GM23338 (cell line): ENCODE results near the gene SLC22A14. TPM values are rescaled to one million over a fixed set of nuclear protein-coding genes. Genes with fewer than 3 reads are reported as not detected.

Source experiments
- ATAC-seq: fragments of 200-7000 bp; cut with Tn5 transposase; 3 replicates; pipeline ENCODE4 v1.9.1; 2020
- DNase-seq: peaks from one replicate; pipeline ENCODE4 v3.0.0-alpha.2; 2015; ENCODE audit warnings: low spot score
- H2AFZ ChIP-seq: fragments of 200-600 bp; sonication (generic); 2 replicates; pipeline ENCODE4 v1.8.0; 2016; ENCODE audit warnings: antibody characterized with exemption, mild to moderate bottlenecking, moderate library complexity
- H3F3A ChIP-seq: fragments of 200-600 bp; sonication (generic); replicated peaks from 2 replicates; pipeline ENCODE4 v1.8.0; 2017; ENCODE audit warnings: antibody characterized with exemption, mixed run types, low read depth
- H3K27ac ChIP-seq: fragments of 200-600 bp; sonication (generic); 2 replicates; pipeline ENCODE4 v1.6.1; 2016; ENCODE audit warnings: low read depth
- H3K27me3 ChIP-seq: fragments of 200-600 bp; sonication (generic); 2 replicates; pipeline ENCODE4 v1.8.0; 2016; ENCODE audit warnings: mild to moderate bottlenecking, mixed run types, moderate library complexity; ENCODE audit not compliant: insufficient read depth
- H3K36me3 ChIP-seq: fragments of 200-600 bp; sonication (generic); 2 replicates; pipeline ENCODE4 v1.8.0; 2016; ENCODE audit warnings: mild to moderate bottlenecking; ENCODE audit not compliant: insufficient read depth
- H3K4me1 ChIP-seq: fragments of 200-600 bp; sonication (generic); 2 replicates; pipeline ENCODE4 v1.8.0; 2016; ENCODE audit warnings: mild to moderate bottlenecking, moderate library complexity; ENCODE audit not compliant: insufficient read depth
- H3K4me2 ChIP-seq: fragments of 200-600 bp; sonication (generic); 2 replicates; pipeline ENCODE4 v1.7.1; 2017; ENCODE audit warnings: mixed run types
- H3K4me3 ChIP-seq: fragments of 200-600 bp; sonication (generic); 2 replicates; pipeline ENCODE4 v1.6.1; 2016; ENCODE audit warnings: mixed run types
- H3K79me2 ChIP-seq: fragments of 200-600 bp; sonication (generic); replicated peaks from 2 replicates; pipeline ENCODE4 v1.8.0; 2017; ENCODE audit warnings: mild to moderate bottlenecking; ENCODE audit not compliant: insufficient read depth
- H3K9me2 ChIP-seq: fragments of 200-600 bp; sonication (generic); 2 replicates; pipeline ENCODE4 v1.8.0; 2017; ENCODE audit not compliant: insufficient read depth
- H4K20me1 ChIP-seq: fragments of 200-600 bp; sonication (generic); replicated peaks from 2 replicates; pipeline ENCODE4 v1.8.0; 2017; ENCODE audit warnings: mild to moderate bottlenecking; ENCODE audit not compliant: insufficient read depth
- H3K27ac Mint-ChIP-seq: 2 replicates; pipeline ENCODE4 v1.8.0; 2020; ENCODE audit warnings: inconsistent platforms, mild to moderate bottlenecking, moderate library complexity, mixed read lengths
- H3K27me3 Mint-ChIP-seq: 3 replicates; pipeline ENCODE4 v1.8.0; 2022; ENCODE audit warnings: low read depth, mild to moderate bottlenecking, moderate library complexity, mixed read lengths, inconsistent platforms; ENCODE audit not compliant: insufficient read depth, poor library complexity
- H3K36me3 Mint-ChIP-seq: 3 replicates; pipeline ENCODE4 v1.8.0; 2021; ENCODE audit warnings: low read depth, mild to moderate bottlenecking, inconsistent platforms, moderate library complexity, mixed read lengths
- H3K4me1 Mint-ChIP-seq: 3 replicates; pipeline ENCODE4 v1.8.0; 2020; ENCODE audit warnings: mild to moderate bottlenecking, inconsistent platforms, mixed read lengths
- H3K4me3 Mint-ChIP-seq: 3 replicates; pipeline ENCODE4 v1.8.0; 2021; ENCODE audit warnings: moderate library complexity, mild to moderate bottlenecking, inconsistent platforms, mixed read lengths
- H3K9me3 Mint-ChIP-seq: 3 replicates; pipeline ENCODE4 v1.8.0; 2020; ENCODE audit warnings: moderate library complexity, mild to moderate bottlenecking, inconsistent platforms, mixed read lengths
- CREB1 ChIP-seq: fragments of 250-450 bp; sonication (Bioruptor Pico); IDR thresholded peaks from 2 replicates; pipeline ENCODE4 v1.5.0; 2020; ENCODE audit warnings: low read depth, mild to moderate bottlenecking, moderate library complexity
- EZH2 ChIP-seq: fragments of 200-600 bp; sonication (generic); IDR thresholded peaks from one replicate; pipeline ENCODE4 v1.8.0; 2017; ENCODE audit warnings: antibody characterized with exemption, mild to moderate bottlenecking, low read depth; ENCODE audit not compliant: unreplicated experiment
- EZH2phosphoT487 ChIP-seq: fragments of 200-600 bp; sonication (generic); IDR thresholded peaks from one replicate; pipeline ENCODE4 v1.8.1; 2018; ENCODE audit warnings: antibody characterized with exemption; ENCODE audit not compliant: unreplicated experiment
- JUNB ChIP-seq: IDR thresholded peaks from one replicate; pipeline ENCODE4 v1.6.1; 2016; ENCODE audit warnings: antibody characterized with exemption; ENCODE audit not compliant: unreplicated experiment
- NANOG ChIP-seq: IDR thresholded peaks from 2 replicates; pipeline ENCODE4 v1.6.1; 2016; ENCODE audit warnings: antibody characterized with exemption, borderline replicate concordance
- POLR2AphosphoS5 ChIP-seq: IDR thresholded peaks from 2 replicates; pipeline ENCODE4 v1.6.1; 2016; ENCODE audit warnings: antibody characterized with exemption, low read depth
- STAT1 ChIP-seq: IDR thresholded peaks from one replicate; pipeline ENCODE4 v1.6.1; 2016; ENCODE audit warnings: antibody characterized with exemption; ENCODE audit not compliant: unreplicated experiment
- ZNF114 ChIP-seq: fragments of 250-450 bp; sonication (Bioruptor Pico); IDR thresholded peaks from 2 replicates; pipeline ENCODE4 v1.5.0; 2020; ENCODE audit warnings: mild to moderate bottlenecking, moderate library complexity
- ZNF331 ChIP-seq: fragments of 250-450 bp; sonication (Bioruptor Pico); IDR thresholded peaks from 2 replicates; pipeline ENCODE4 v1.5.0; 2020; ENCODE audit warnings: low read depth, mild to moderate bottlenecking, moderate library complexity
- polyA plus RNA-seq: library from polyadenylated mRNA; unstranded; fragments of >200 nt; fragmentation: Nextera tagmentation; extraction: Ambion mirVana; gene quantifications from 2 replicates; pipeline ENCODE4 v1.2.1, GENCODE V29; 2016
- total RNA-seq: library from RNA; depleted of rRNA; stranded (reverse); fragments of >200 nt; shearing (Covaris generic); gene quantifications from 2 replicates; pipeline ENCODE4 v1.2.3, GENCODE V29; 2014
- TF ChIP-seq, protein P1 (sequence below), 2 experiments: fragments of 200-600 bp in 1 of 2; sonication (generic) in 1 of 2; conservative IDR thresholded peaks; 2 replicates each; pipeline versions ENCODE4 v1.5.1 to v1.6.1; 2016 to 2017; ENCODE audit warnings: antibody characterized with exemption in 2 of 2, low read depth in 2 of 2, mild to moderate bottlenecking in 2 of 2, moderate library complexity in 1 of 2
- TF ChIP-seq, protein P2 (sequence below): IDR thresholded peaks from one replicate; pipeline ENCODE4 v1.6.1; 2018; ENCODE audit warnings: antibody characterized with exemption; ENCODE audit not compliant: unreplicated experiment
- TF ChIP-seq, protein P3 (sequence below): fragments of 250-450 bp; sonication (Bioruptor Pico); IDR thresholded peaks from 2 replicates; pipeline ENCODE4 v1.5.0; 2020; ENCODE audit warnings: mild to moderate bottlenecking, moderate library complexity
- TF ChIP-seq, protein P4 (sequence below): IDR thresholded peaks from 2 replicates; pipeline ENCODE4 v1.6.1; 2016; ENCODE audit warnings: antibody characterized with exemption

Gene SLC22A14
- total and polyA plus RNA-seq, 2 experiments from 2014 or later = not detected

DNA sequence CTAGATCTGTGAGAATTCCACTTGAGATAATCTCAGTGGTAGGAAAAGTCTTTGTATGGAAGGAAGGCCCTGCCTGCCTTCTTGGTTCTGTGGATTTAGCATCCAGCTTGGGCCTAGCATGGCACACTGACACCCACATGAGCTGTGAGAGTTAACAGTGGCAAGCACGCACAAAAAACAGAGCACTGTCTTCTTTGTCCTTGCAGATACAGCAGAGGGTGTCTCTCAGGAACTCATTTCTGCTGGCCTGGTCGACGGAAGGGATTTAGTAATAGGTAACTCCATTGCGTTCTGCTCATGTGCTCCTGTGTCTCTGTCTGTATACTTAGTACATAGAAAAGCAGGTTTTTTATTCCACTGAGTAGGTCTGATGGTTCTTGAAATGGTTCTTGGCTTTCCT, 30.9 kb upstream of the SLC22A14 start:
- Mint-ChIP-seq H3K9me3 (no peaks in the 10 kb centered on the region), H3K27ac (no peak overlapping the region), H3K4me1 (no peaks in the 10 kb centered on the region), H3K27me3 (no peaks in the 10 kb centered on the region), H3K36me3 (peaks cover 45% of the 10 kb centered on the region), H3K4me3 (no peak overlapping the region)
- Histone ChIP-seq H3K27ac (no peak overlapping the region), H3K4me2 (no peak overlapping the region), H3K79me2 (no peaks in the 10 kb centered on the region), H3K9me2 (no peaks in the 10 kb centered on the region), H4K20me1 (peaks cover 8% of the 10 kb centered on the region; the same call in 1 of the 2 replicates), H3K36me3 (peaks cover 32% of the 10 kb centered on the region), H3K27me3 (no peaks in the 10 kb centered on the region), H3K4me3 (no peak overlapping the region), H2AFZ (no peak overlapping the region), H3F3A (no peaks in the 10 kb centered on the region), H3K4me1 (no peaks in the 10 kb centered on the region)
- TF ChIP-seq ZNF331 (CRISPR knock-in tag) (no peak), JUNB (no peak), STAT1 (no peak), EZH2phosphoT487 (no peak), NANOG (no peak), CREB1 (CRISPR knock-in tag) (no peak), POLR2AphosphoS5 (no peak), EZH2 (no peak), ZNF114 (CRISPR knock-in tag) (no peak)
- TF ChIP-seq, protein P1, sequence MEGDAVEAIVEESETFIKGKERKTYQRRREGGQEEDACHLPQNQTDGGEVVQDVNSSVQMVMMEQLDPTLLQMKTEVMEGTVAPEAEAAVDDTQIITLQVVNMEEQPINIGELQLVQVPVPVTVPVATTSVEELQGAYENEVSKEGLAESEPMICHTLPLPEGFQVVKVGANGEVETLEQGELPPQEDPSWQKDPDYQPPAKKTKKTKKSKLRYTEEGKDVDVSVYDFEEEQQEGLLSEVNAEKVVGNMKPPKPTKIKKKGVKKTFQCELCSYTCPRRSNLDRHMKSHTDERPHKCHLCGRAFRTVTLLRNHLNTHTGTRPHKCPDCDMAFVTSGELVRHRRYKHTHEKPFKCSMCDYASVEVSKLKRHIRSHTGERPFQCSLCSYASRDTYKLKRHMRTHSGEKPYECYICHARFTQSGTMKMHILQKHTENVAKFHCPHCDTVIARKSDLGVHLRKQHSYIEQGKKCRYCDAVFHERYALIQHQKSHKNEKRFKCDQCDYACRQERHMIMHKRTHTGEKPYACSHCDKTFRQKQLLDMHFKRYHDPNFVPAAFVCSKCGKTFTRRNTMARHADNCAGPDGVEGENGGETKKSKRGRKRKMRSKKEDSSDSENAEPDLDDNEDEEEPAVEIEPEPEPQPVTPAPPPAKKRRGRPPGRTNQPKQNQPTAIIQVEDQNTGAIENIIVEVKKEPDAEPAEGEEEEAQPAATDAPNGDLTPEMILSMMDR (conservative IDR thresholded peaks at IDR 0.05; ENCODE audit: low read depth in 2 of 2) = no peak
- TF ChIP-seq, protein P2, sequence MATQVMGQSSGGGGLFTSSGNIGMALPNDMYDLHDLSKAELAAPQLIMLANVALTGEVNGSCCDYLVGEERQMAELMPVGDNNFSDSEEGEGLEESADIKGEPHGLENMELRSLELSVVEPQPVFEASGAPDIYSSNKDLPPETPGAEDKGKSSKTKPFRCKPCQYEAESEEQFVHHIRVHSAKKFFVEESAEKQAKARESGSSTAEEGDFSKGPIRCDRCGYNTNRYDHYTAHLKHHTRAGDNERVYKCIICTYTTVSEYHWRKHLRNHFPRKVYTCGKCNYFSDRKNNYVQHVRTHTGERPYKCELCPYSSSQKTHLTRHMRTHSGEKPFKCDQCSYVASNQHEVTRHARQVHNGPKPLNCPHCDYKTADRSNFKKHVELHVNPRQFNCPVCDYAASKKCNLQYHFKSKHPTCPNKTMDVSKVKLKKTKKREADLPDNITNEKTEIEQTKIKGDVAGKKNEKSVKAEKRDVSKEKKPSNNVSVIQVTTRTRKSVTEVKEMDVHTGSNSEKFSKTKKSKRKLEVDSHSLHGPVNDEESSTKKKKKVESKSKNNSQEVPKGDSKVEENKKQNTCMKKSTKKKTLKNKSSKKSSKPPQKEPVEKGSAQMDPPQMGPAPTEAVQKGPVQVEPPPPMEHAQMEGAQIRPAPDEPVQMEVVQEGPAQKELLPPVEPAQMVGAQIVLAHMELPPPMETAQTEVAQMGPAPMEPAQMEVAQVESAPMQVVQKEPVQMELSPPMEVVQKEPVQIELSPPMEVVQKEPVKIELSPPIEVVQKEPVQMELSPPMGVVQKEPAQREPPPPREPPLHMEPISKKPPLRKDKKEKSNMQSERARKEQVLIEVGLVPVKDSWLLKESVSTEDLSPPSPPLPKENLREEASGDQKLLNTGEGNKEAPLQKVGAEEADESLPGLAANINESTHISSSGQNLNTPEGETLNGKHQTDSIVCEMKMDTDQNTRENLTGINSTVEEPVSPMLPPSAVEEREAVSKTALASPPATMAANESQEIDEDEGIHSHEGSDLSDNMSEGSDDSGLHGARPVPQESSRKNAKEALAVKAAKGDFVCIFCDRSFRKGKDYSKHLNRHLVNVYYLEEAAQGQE = no peak
- TF ChIP-seq, protein P3, sequence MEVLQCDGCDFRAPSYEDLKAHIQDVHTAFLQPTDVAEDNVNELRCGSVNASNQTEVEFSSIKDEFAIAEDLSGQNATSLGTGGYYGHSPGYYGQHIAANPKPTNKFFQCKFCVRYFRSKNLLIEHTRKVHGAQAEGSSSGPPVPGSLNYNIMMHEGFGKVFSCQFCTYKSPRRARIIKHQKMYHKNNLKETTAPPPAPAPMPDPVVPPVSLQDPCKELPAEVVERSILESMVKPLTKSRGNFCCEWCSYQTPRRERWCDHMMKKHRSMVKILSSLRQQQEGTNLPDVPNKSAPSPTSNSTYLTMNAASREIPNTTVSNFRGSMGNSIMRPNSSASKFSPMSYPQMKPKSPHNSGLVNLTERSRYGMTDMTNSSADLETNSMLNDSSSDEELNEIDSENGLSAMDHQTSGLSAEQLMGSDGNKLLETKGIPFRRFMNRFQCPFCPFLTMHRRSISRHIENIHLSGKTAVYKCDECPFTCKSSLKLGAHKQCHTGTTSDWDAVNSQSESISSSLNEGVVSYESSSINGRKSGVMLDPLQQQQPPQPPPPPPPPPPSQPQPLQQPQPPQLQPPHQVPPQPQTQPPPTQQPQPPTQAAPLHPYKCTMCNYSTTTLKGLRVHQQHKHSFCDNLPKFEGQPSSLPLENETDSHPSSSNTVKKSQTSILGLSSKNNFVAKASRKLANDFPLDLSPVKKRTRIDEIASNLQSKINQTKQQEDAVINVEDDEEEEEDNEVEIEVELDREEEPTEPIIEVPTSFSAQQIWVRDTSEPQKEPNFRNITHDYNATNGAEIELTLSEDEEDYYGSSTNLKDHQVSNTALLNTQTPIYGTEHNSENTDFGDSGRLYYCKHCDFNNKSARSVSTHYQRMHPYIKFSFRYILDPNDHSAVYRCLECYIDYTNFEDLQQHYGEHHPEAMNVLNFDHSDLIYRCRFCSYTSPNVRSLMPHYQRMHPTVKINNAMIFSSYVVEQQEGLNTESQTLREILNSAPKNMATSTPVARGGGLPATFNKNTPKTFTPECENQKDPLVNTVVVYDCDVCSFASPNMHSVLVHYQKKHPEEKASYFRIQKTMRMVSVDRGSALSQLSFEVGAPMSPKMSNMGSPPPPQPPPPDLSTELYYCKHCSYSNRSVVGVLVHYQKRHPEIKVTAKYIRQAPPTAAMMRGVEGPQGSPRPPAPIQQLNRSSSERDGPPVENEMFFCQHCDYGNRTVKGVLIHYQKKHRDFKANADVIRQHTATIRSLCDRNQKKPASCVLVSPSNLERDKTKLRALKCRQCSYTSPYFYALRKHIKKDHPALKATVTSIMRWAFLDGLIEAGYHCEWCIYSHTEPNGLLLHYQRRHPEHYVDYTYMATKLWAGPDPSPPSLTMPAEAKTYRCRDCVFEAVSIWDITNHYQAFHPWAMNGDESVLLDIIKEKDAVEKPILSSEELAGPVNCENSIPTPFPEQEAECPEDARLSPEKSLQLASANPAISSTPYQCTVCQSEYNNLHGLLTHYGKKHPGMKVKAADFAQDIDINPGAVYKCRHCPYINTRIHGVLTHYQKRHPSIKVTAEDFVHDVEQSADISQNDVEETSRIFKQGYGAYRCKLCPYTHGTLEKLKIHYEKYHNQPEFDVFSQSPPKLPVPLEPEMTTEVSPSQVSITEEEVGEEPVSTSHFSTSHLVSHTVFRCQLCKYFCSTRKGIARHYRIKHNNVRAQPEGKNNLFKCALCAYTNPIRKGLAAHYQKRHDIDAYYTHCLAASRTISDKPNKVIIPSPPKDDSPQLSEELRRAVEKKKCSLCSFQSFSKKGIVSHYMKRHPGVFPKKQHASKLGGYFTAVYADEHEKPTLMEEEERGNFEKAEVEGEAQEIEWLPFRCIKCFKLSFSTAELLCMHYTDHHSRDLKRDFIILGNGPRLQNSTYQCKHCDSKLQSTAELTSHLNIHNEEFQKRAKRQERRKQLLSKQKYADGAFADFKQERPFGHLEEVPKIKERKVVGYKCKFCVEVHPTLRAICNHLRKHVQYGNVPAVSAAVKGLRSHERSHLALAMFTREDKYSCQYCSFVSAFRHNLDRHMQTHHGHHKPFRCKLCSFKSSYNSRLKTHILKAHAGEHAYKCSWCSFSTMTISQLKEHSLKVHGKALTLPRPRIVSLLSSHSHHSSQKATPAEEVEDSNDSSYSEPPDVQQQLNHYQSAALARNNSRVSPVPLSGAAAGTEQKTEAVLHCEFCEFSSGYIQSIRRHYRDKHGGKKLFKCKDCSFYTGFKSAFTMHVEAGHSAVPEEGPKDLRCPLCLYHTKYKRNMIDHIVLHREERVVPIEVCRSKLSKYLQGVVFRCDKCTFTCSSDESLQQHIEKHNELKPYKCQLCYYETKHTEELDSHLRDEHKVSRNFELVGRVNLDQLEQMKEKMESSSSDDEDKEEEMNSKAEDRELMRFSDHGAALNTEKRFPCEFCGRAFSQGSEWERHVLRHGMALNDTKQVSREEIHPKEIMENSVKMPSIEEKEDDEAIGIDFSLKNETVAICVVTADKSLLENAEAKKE = no peak
- TF ChIP-seq, protein P4, sequence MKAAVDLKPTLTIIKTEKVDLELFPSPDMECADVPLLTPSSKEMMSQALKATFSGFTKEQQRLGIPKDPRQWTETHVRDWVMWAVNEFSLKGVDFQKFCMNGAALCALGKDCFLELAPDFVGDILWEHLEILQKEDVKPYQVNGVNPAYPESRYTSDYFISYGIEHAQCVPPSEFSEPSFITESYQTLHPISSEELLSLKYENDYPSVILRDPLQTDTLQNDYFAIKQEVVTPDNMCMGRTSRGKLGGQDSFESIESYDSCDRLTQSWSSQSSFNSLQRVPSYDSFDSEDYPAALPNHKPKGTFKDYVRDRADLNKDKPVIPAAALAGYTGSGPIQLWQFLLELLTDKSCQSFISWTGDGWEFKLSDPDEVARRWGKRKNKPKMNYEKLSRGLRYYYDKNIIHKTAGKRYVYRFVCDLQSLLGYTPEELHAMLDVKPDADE = no peak
- ATAC-seq (no peak), DNase-seq (no peak)
